G401.6 (cell line): Measurements from ENCODE around the gene CAMKV.

Source experiments
- FAIRE-seq: peaks from 2 replicates; lab custom pipeline; 2012; peaks lifted over from hg19 to GRCh38; lab: Jason Lieb, UNC

Gene CAMKV

GRCh38 chr3:49895791-49896190 is 26.1 kb upstream of the CAMKV start:
- FAIRE-seq, result no peak

GRCh38 chr3:49889296-49889695 is 19.6 kb upstream of the CAMKV start:
- FAIRE-seq, result no peak

GRCh38 chr3:49886922-49887265 is 17.2 kb upstream of the CAMKV start:
- no peak for FAIRE-seq

- FAIRE-seq, result no peak
Measured at GRCh38 chr3:49883998-49884397, 14.3 kb upstream of the CAMKV start.

GRCh38 chr3:49882166-49882565 is 12.5 kb upstream of the CAMKV start:
- FAIRE-seq, result no peak

GRCh38 chr3:49880581-49881315 is 11.0 kb upstream of the CAMKV start:
- FAIRE-seq, result no peak

- FAIRE-seq, result no peak
Measured at GRCh38 chr3:49879721-49880120, 10.0 kb upstream of the CAMKV start.

- no peak for FAIRE-seq
Measured at GRCh38 chr3:49878686-49879085, 9.0 kb upstream of the CAMKV start.

GRCh38 chr3:49877716-49878115 is 8.0 kb upstream of the CAMKV start:
- FAIRE-seq, result no peak

GRCh38 chr3:49876567-49876966 is 6.9 kb upstream of the CAMKV start:
- FAIRE-seq, result no peak

GRCh38 chr3:49873623-49874022 is 3.9 kb upstream of the CAMKV start:
- no peak for FAIRE-seq

- no peak for FAIRE-seq
Measured at GRCh38 chr3:49872801-49873281, 3.1 kb upstream of the CAMKV start.

- FAIRE-seq, result no peak
Measured at GRCh38 chr3:49871531-49872153, 1.9 kb upstream of the CAMKV start.

GRCh38 chr3:49868862-49869466 is 742 bp downstream of the CAMKV start:
- FAIRE-seq, result no peak

- no peak for FAIRE-seq
Measured at GRCh38 chr3:49867871-49868321, 1.8 kb downstream of the CAMKV start.

GRCh38 chr3:49867400-49867799 is 2.3 kb downstream of the CAMKV start:
- FAIRE-seq, result no peak

- FAIRE-seq, result no peak
Measured at GRCh38 chr3:49865198-49865784, 4.4 kb downstream of the CAMKV start.

GRCh38 chr3:49864505-49864904 is 5.2 kb downstream of the CAMKV start:
- FAIRE-seq, result no peak

GRCh38 chr3:49859576-49860305 is 10.0 kb downstream of the CAMKV start:
- no peak for FAIRE-seq

GRCh38 chr3:49856181-49857005 is 13.3 kb downstream of the CAMKV start, which contains the start of gene TRAIP:
Gene TRAIP (minus strand): TSS chr3:49856564. CDS start chr3:49856453, 111 bp downstream.
- FAIRE-seq, result peak; percentile 98

- FAIRE-seq, result no peak
Measured at GRCh38 chr3:49855662-49856061, 14.0 kb downstream of the CAMKV start.
